Upper lobe of left lung (tissue), 4 donors: ENCODE measurements around the gene SMG9.

Source experiments
- CTCF ChIP-seq, 6 experiments: fragments of 450-650 bp in 4 of 6; fragments of 200-600 bp in 2 of 6; sonication (generic) in 2 of 6; IDR thresholded peaks; one replicate each; pipeline ENCODE4 v1.5.1; 2016 to 2019; ENCODE audit warnings: antibody characterized with exemption in 6 of 6
- EP300 ChIP-seq, 4 donors: sonication (generic); formaldehyde crosslinking; IDR thresholded peaks; one replicate each; pipeline ENCODE4 v1.5.1; 2017; ENCODE audit warnings: antibody characterized with exemption in 4 of 4, control low read depth in 2 of 4
- POLR2AphosphoS5 ChIP-seq, 2 donors: sonication (generic); formaldehyde crosslinking; IDR thresholded peaks; one replicate each; pipeline ENCODE4 v1.5.1; 2017; ENCODE audit warnings: antibody characterized with exemption in 2 of 2

GRCh38 chr19:43743059-43743458 is 11.7 kb downstream of the SMG9 start:
- TF ChIP-seq CTCF (IDR thresholded peaks at IDR 0.05) (no peak), POLR2AphosphoS5 (IDR thresholded peaks at IDR 0.05) (no peak), EP300 (IDR thresholded peaks at IDR 0.05) (no peak)
